ENCODE results near the gene CIBAR2.

Gene CIBAR2

DNA sequence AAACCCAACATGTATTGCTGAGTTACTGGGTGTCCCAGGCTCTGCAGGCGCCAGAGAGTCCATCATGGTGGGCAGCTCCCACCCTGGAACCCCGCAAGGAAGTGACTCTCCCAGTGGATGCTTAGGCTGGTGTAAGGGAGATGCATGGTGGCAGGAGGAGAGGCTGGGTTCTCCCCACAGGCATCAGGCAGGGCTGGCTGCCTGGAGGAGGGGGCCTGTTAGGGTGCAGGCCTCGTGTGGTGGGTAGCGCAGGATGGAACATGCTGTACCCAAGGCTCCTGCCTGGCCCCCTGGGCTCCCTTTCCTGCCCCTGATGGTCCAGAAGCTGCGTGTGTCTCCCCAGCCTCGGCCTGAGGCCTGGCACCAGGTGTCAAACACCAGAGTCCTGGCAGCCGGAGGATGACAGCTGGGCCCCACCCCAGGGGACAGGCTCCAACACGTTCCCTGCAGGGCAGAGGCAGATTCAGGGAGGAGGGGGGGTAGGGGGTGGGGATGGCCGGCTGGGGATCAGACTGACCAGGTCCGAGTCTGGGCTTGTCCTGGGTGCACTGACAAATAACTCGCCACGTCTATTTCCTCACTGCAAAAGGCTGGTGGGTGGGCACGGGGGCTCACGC is 40.2 kb upstream of the CIBAR2 start (continued):
- TF ChIP-seq, protein P1, sequence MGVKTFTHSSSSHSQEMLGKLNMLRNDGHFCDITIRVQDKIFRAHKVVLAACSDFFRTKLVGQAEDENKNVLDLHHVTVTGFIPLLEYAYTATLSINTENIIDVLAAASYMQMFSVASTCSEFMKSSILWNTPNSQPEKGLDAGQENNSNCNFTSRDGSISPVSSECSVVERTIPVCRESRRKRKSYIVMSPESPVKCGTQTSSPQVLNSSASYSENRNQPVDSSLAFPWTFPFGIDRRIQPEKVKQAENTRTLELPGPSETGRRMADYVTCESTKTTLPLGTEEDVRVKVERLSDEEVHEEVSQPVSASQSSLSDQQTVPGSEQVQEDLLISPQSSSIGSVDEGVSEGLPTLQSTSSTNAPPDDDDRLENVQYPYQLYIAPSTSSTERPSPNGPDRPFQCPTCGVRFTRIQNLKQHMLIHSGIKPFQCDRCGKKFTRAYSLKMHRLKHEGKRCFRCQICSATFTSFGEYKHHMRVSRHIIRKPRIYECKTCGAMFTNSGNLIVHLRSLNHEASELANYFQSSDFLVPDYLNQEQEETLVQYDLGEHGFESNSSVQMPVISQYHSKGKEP (tag by site-specific recombination; IDR thresholded peaks at IDR 0.05): no peak

DNA sequence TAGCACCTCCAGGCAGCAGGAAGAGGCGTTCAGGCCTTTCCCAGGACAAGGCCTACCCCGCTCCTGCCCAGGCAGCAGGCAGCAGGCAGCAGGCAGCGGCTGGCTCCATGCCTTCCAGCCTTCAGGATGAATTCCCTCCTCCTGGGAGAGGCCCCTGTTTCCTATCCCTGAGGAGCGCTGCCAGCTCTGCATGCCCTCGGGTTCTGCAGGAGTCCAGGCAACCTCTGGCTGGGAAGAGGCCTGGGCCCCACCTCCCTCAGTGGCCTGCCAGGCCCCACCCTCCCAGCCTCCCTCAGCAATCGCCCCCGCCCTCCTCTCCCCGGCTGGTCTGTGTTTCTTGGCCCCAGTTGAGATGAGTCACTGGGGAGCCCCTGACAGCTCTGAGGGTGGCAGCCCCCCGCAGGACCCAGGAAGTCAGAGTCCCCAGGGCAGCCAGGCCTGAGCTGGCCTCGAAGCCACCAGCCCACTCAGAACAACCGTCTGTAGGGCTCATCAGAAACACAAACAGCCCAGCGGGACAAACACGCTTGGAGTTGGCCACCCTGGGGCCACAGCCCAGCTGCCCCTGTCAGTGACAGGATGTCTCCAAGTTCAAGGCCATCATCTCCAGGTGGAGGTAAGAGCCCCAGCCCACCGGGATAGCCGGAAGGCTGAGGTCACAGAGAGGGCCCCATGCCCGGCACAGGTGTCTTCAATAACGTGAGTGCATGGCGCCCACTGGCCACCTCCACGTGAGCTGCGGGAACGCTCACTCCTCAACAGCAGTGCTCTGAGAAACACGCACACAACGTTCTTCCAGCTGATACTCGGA is 39.5 kb upstream of the CIBAR2 start:
- no peak overlapping the region for H3K27ac ChIP-seq (ENCODE audit: extremely low read depth, low read depth, low read length)
- H3K9me3 ChIP-seq (ENCODE audit: control insufficient read depth, insufficient read depth, low read depth, low read length): no peaks in the 10 kb centered on the region
- ChIA-PET POLR2A (interaction anchor here (0.9 kb wide), 1 partner anchor 9 kb away, joined by 3 read pairs; no protein-coding TSS in a partner anchor), CTCF (no interaction called here)
- H3K4me1 ChIP-seq (ENCODE audit: control insufficient read depth, insufficient read depth, low read length): 0 out of 2 replicates have a peak, but pooled peaks cover 2% of the 10 kb centered on the region
- H3K4me3 ChIP-seq (ENCODE audit: low read depth, low read length): no peak overlapping the region
- H3K36me3 ChIP-seq (ENCODE audit: control insufficient read depth in 2 of 2, insufficient read depth in 1 of 2, low read length in 2 of 2): no peaks in the 10 kb centered on the region
- TF ChIP-seq, protein P2, sequence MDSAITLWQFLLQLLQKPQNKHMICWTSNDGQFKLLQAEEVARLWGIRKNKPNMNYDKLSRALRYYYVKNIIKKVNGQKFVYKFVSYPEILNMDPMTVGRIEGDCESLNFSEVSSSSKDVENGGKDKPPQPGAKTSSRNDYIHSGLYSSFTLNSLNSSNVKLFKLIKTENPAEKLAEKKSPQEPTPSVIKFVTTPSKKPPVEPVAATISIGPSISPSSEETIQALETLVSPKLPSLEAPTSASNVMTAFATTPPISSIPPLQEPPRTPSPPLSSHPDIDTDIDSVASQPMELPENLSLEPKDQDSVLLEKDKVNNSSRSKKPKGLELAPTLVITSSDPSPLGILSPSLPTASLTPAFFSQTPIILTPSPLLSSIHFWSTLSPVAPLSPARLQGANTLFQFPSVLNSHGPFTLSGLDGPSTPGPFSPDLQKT (IDR thresholded peaks at IDR 0.05; ENCODE audit: borderline replicate concordance, low read depth, low read length): no peak
- TF ChIP-seq ZBTB17 (tag by site-specific recombination; IDR thresholded peaks at IDR 0.05) (peak; percentile 56), KLF1 (tag by site-specific recombination; IDR thresholded peaks at IDR 0.05) (peak; percentile 79), ZNF664 (tag by site-specific recombination; IDR thresholded peaks at IDR 0.05) (no peak), SP2 (tag by site-specific recombination; IDR thresholded peaks at IDR 0.05) (peak; percentile 30; the same call in 1 of the 2 replicates), ZNF140 (tag by site-specific recombination; IDR thresholded peaks at IDR 0.05) (no peak), ZNF398 (tag by site-specific recombination; IDR thresholded peaks at IDR 0.05) (peak; percentile 81), SP7 (tag by site-specific recombination; IDR thresholded peaks at IDR 0.05) (0 out of 2 replicates have a peak, but pooled peaks have one; percentile 24), ZNF423 (tag by site-specific recombination; IDR thresholded peaks at IDR 0.05) (peak; percentile 68; the same call in 1 of the 2 replicates), ZSCAN23 (tag by site-specific recombination; IDR thresholded peaks at IDR 0.05) (no peak), ZNF449 (tag by site-specific recombination; IDR thresholded peaks at IDR 0.05) (peak; percentile 91), ZNF174 (tag by site-specific recombination; IDR thresholded peaks at IDR 0.05) (no peak), ZFHX2 (tag by site-specific recombination; conservative IDR thresholded peaks at IDR 0.05) (peak; percentile 56)
- TF ChIP-seq, protein P3, sequence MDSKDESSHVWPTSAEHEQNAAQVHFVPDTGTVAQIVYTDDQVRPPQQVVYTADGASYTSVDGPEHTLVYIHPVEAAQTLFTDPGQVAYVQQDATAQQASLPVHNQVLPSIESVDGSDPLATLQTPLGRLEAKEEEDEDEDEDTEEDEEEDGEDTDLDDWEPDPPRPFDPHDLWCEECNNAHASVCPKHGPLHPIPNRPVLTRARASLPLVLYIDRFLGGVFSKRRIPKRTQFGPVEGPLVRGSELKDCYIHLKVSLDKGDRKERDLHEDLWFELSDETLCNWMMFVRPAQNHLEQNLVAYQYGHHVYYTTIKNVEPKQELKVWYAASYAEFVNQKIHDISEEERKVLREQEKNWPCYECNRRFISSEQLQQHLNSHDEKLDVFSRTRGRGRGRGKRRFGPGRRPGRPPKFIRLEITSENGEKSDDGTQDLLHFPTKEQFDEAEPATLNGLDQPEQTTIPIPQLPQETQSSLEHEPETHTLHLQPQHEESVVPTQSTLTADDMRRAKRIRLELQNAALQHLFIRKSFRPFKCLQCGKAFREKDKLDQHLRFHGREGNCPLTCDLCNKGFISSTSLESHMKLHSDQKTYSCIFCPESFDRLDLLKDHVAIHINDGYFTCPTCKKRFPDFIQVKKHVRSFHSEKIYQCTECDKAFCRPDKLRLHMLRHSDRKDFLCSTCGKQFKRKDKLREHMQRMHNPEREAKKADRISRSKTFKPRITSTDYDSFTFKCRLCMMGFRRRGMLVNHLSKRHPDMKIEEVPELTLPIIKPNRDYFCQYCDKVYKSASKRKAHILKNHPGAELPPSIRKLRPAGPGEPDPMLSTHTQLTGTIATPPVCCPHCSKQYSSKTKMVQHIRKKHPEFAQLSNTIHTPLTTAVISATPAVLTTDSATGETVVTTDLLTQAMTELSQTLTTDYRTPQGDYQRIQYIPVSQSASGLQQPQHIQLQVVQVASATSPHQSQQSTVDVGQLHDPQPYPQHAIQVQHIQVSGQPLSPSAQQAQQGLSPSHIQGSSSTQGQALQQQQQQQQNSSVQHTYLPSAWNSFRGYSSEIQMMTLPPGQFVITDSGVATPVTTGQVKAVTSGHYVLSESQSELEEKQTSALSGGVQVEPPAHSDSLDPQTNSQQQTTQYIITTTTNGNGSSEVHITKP (tag by site-specific recombination; IDR thresholded peaks at IDR 0.05): 0 out of 2 replicates have a peak, but pooled peaks have one; percentile 11
- TF ChIP-seq, protein P1 (tag by site-specific recombination; IDR thresholded peaks at IDR 0.05): no peak; the same call in 1 of the 2 replicates
- TF ChIP-seq, protein P4, sequence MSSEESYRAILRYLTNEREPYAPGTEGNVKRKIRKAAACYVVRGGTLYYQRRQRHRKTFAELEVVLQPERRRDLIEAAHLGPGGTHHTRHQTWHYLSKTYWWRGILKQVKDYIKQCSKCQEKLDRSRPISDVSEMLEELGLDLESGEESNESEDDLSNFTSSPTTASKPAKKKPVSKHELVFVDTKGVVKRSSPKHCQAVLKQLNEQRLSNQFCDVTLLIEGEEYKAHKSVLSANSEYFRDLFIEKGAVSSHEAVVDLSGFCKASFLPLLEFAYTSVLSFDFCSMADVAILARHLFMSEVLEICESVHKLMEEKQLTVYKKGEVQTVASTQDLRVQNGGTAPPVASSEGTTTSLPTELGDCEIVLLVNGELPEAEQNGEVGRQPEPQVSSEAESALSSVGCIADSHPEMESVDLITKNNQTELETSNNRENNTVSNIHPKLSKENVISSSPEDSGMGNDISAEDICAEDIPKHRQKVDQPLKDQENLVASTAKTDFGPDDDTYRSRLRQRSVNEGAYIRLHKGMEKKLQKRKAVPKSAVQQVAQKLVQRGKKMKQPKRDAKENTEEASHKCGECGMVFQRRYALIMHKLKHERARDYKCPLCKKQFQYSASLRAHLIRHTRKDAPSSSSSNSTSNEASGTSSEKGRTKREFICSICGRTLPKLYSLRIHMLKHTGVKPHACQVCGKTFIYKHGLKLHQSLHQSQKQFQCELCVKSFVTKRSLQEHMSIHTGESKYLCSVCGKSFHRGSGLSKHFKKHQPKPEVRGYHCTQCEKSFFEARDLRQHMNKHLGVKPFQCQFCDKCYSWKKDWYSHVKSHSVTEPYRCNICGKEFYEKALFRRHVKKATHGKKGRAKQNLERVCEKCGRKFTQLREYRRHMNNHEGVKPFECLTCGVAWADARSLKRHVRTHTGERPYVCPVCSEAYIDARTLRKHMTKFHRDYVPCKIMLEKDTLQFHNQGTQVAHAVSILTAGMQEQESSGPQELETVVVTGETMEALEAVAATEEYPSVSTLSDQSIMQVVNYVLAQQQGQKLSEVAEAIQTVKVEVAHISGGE (tag by site-specific recombination; conservative IDR thresholded peaks at IDR 0.05; ENCODE audit: low read depth): no peak
